HEK293 (cell line): ENCODE measurements around the gene GRIK4.

Experiments
- HOXC10 ChIP-seq: sonication (generic); formaldehyde crosslinking; IDR thresholded peaks from 2 replicates; pipeline ENCODE4 v1.8.1; 2023; ENCODE audit warnings: mild to moderate bottlenecking, missing genetic modification reagents
- ZBTB26 ChIP-seq: fragments of 450-650 bp; formaldehyde crosslinking; optimal IDR thresholded peaks from 2 replicates; pipeline ENCODE3; 2016; ENCODE audit warnings: missing biosample characterization, mild to moderate bottlenecking, missing genetic modification characterization
- ZBTB7A ChIP-seq: fragments of 450-650 bp; formaldehyde crosslinking; IDR thresholded peaks from 2 replicates; pipeline ENCODE4 v1.5.1; 2016; ENCODE audit warnings: low read depth, missing biosample characterization, missing genetic modification characterization
- ZNF169 ChIP-seq: fragments of 450-650 bp; formaldehyde crosslinking; IDR thresholded peaks from 2 replicates; pipeline ENCODE4 v1.5.1; 2016; ENCODE audit warnings: missing biosample characterization, missing genetic modification characterization
- ZNF660 ChIP-seq: fragments of 450-650 bp; IDR thresholded peaks from 2 replicates; pipeline ENCODE4 v1.5.1; 2018; ENCODE audit warnings: missing biosample characterization, mild to moderate bottlenecking, missing genetic modification characterization

DNA sequence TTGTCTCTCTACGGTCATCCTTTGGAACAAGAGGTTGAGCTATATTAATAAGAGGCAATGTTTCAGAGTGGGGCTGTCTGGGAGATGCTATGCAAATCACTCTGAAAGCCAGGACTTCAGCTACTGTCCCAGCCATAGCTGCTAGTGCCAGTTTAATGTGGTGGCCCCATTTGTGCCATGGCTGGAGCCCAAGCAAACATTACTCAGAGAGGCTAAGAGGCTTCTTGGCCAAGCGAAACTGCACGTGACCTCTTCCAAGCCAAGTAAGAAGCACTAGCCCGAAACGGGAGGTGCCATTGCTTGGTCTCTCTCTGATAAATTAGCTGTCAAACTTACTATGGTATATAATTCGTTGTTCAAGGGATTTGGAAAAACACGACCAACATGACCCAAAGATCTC lies 462.0 kb downstream of the GRIK4 start:
- TF ChIP-seq ZBTB7A (tag by site-specific recombination) (no peak), ZNF169 (tag by site-specific recombination) (no peak), ZNF660 (tag by site-specific recombination) (no peak), HOXC10 (CRISPR knock-in tag) (no peak), ZBTB26 (tag by site-specific recombination) (no peak)
